Measurements from ENCODE around the gene OR10P1. TPM values are rescaled to one million over a fixed set of nuclear protein-coding genes. Genes with fewer than 3 reads are reported as not detected.

OR10P1 gene
- total and polyA plus RNA-seq, 10 of the 15 experiments (the other 5 are each of a cell fraction or from before 2014, with no cell fraction given) = not detected

- no peak for TF ChIP-seq HSF1 (IDR thresholded peaks at IDR 0.05; ENCODE audit: low read depth, low read length)
- no peak for TF ChIP-seq ZNF274 (IDR thresholded peaks at IDR 0.05; ENCODE audit: insufficient read depth, insufficient read length)
- no peak for TF ChIP-seq BACH1 (IDR thresholded peaks at IDR 0.05; ENCODE audit: borderline replicate concordance)
- TF ChIP-seq ELK1 (IDR thresholded peaks at IDR 0.05; ENCODE audit: low read depth, low read length) = no peak
- TF ChIP-seq IKZF1 (conservative IDR thresholded peaks at IDR 0.05) = peak; percentile 70
- TF ChIP-seq EZH2 (IDR thresholded peaks at IDR 0.05; ENCODE audit: borderline replicate concordance, control insufficient read depth, low read depth, low read length) = no peak
- TF ChIP-seq NBN (IDR thresholded peaks at IDR 0.05) = no peak
- no peak for TF ChIP-seq YBX1 (IDR thresholded peaks at IDR 0.05)
- peak; percentile 95 for TF ChIP-seq EED (IDR thresholded peaks at IDR 0.05; ENCODE audit: low read depth)
- no peak for TF ChIP-seq CUX1 (IDR thresholded peaks at IDR 0.05; ENCODE audit: insufficient replicate concordance, low read depth, low read length)
- TF ChIP-seq BHLHE40 (IDR thresholded peaks at IDR 0.05; ENCODE audit: borderline replicate concordance in 1 of 2, low read depth in 2 of 2, low read length in 1 of 2) = peak; percentile 11 to 53; a peak in 3 of 4 replicates
- peak; percentile 92 for TF ChIP-seq DPF2 (IDR thresholded peaks at IDR 0.05)
- TF ChIP-seq MTA2 (IDR thresholded peaks at IDR 0.05; ENCODE audit: low read depth) = peak; percentile 93
- peak; percentile 38; the same call in 1 of the 3 replicates for TF ChIP-seq POU2F2 (IDR thresholded peaks at IDR 0.05; ENCODE audit: borderline replicate concordance, low read depth, low read length)
- no peak for TF ChIP-seq RAD51 (IDR thresholded peaks at IDR 0.05)
- TF ChIP-seq PBX3 (IDR thresholded peaks at IDR 0.05; ENCODE audit: insufficient replicate concordance, low read depth, low read length) = no peak
- TF ChIP-seq ZSCAN29 (IDR thresholded peaks at IDR 0.05) = no peak
- no peak for TF ChIP-seq ZBTB11 (CRISPR knock-in tag; IDR thresholded peaks at IDR 0.05)
- no peak for TF ChIP-seq CHD1 (IDR thresholded peaks at IDR 0.05; ENCODE audit: low read depth, low read length)
- no peak for TF ChIP-seq SREBF1 (IDR thresholded peaks at IDR 0.05; ENCODE audit: low read length)
Measured at GRCh38 chr12:55624056-55624455, 12.6 kb upstream of the OR10P1 start (continued).

Data from GM12878 (cell line).